DMS79 (cell line): ENCODE measurements around the gene POLE3.
A peak's percentile ranks its signal among the peaks of the same experiment; 100 is the strongest.
"Not testable (repeated sequence)": the region's sequence is repeated elsewhere in the genome, so short reads cannot be mapped to it uniquely, and the experiment has no call there.

Experiments used
- DNase-seq: peaks from one replicate; lab custom pipeline; 2025; lab: John Stamatoyannopoulos, UW

POLE3 gene

GRCh38 chr9:113376634-113377567, 33.6 kb downstream of the POLE3 start, which contains the start of gene HDHD3:
HDHD3 (minus strand) TSS chr9:113376986; CDS start chr9:113374354, 2,632 bp downstream.
- peak; percentile 58 for DNase-seq

GRCh38 chr9:113375057-113376023, 35.1 kb downstream of the POLE3 start:
- DNase-seq = no peak

- no peak for DNase-seq
These were observed 36.6 kb downstream of the POLE3 start for GRCh38 chr9:113373676-113374392.

GRCh38 chr9:113373256-113373655, 37.2 kb downstream of the POLE3 start:
- DNase-seq = no peak

GRCh38 chr9:113372059-113372458, 38.4 kb downstream of the POLE3 start:
- DNase-seq = no peak

DNA sequence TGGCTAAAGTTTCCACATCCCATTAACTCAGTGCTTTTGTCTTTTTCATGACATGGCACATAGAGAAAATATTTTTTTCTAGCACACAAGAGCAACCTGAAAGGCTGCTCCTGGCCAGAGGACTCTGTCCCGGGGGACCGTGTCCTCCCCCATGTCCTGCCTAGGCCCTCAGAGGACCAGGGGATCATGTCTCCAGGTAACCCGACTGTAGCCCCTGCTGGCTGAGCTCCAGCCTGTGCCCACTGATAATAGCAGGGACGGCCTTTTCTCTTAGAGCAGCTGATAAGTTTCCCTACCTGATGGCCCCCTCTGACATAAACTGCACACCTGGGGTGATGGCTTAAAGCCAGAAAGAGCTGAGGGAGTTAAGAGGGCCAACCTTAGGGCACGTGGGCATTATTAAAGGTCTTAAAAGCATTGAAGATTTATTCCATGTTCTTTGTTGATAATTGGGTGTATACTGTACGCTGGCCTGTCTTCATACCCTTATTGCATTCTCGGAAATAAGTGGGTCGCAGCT, 39.6 kb downstream of the POLE3 start:
- peak; percentile 75 for DNase-seq

DNA sequence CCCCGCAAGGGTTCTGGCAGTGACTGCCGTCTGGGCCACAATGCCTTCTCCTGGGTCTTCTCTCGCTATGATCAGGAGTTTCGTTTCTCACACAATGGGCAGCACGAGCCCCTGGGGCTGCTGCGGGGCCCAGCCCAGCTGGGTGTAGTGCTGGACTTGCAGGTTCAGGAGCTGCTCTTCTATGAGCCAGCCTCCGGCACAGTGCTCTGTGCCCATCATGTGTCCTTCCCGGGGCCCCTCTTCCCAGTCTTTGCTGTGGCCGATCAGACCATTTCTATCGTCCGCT, 40.7 kb downstream of the POLE3 start:
- no peak for DNase-seq

- no peak for DNase-seq
These were observed 41.3 kb downstream of the POLE3 start for GRCh38 chr9:113368982-113369854.

GRCh38 chr9:113368348-113368981, 42.0 kb downstream of the POLE3 start:
- no peak for DNase-seq

GRCh38 chr9:113365652-113366051, 44.8 kb downstream of the POLE3 start:
- DNase-seq = not testable (repeated sequence)

DNA sequence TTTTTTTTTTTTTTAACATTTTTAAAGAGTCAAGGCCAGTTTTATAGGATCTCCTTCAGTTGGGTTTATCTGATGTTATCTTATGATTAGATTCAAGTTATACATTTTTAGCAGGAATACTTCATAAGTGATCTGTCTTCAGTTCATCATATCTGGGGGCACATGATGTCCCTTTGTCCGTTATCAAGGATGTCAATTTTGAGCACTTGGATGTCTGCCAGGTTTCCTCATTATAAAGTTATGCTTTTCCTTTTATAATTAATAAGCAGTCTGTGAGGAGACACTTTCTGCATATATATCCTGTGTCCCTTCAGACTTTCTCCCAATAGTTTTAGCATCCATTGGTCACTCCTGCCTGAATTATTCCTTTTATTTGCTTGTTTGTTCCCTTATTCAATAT, 45.5 kb downstream of the POLE3 start:
- no peak for DNase-seq

- no peak for DNase-seq
These were observed 47.1 kb downstream of the POLE3 start for GRCh38 chr9:113363336-113363735.

DNA sequence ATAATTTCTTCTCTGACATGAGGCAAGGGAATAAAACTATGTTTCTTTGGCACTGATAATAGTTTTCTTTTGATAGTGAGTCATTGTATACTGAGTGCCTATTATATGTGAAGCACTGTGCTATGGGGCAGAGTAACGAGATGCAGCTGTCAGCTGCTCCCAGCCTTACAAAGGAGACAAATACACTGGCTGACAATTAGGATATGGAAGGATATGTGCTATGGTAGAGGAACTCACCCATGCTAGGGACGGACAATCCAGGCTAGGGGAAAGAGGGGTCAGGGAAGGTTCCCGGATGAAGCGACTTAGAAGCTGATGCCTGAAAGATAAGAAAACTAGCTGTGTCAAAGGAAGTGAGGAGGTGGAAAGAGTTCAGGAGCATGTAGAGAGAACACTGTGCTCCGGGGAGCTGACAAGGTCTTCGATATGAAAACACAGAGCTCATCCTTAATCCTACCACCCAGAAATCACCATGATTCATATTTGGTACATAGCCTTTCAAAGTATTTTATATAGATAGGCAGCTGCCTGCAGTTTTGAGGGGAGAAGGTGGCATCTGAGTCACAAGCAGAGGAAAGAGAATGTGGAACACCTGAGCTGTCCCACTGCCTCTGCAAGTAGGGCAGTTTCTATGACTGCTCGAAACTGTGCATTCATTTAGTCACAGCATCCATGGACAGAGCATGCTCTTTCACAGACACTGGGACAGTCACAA, 49.0 kb downstream of the POLE3 start:
- no peak for DNase-seq

DNA sequence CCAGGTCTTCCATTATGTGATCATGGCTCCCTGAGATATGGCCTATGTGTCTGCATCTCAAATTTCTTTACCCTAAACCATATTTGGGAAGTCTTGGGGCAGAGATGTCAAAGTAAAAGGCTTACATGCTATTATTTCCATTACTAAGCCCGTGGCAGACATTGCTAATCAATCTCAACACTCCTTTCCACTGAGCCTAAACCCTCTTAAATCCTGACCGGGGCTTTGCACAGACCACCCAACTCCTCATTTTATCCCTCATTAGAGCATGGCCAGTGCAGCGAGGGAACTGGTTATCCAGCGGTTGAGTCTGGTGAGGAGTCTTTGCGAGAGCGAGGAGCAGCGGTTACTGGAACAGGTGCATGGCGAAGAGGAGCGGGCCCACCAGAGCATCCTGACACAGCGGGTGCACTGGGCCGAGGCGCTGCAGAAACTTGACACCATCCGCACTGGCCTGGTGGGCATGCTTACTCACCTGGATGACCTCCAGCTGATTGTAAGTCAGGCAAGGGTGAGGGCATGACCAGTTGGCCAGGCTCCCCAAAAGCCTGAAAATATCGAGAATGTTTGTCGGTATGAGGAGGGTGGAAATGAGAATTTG, 50.1 kb downstream of the POLE3 start:
- no peak for DNase-seq

- no peak for DNase-seq
These were observed 51.1 kb downstream of the POLE3 start for GRCh38 chr9:113359385-113359784.
